Stimulated activated CD4-positive, alpha-beta T cell treated with anti-CD3 and anti-CD28 coated beads, Interleukin-2, amount 100 ng/mL, for 4 hours (primary cell): Measurements from ENCODE around the gene MARCHF10.
A peak's percentile ranks its signal among the peaks of the same experiment; 100 is the strongest.
"Not testable (repeated sequence)": the region's sequence is repeated elsewhere in the genome, so short reads cannot be mapped to it uniquely, and the experiment has no call there.

Experiments used
- DNase-seq: peaks from one replicate; pipeline ENCODE4 v3.0.0-alpha.2; 2020; ENCODE audit warnings: low read depth

The MARCHF10 gene, protein sequence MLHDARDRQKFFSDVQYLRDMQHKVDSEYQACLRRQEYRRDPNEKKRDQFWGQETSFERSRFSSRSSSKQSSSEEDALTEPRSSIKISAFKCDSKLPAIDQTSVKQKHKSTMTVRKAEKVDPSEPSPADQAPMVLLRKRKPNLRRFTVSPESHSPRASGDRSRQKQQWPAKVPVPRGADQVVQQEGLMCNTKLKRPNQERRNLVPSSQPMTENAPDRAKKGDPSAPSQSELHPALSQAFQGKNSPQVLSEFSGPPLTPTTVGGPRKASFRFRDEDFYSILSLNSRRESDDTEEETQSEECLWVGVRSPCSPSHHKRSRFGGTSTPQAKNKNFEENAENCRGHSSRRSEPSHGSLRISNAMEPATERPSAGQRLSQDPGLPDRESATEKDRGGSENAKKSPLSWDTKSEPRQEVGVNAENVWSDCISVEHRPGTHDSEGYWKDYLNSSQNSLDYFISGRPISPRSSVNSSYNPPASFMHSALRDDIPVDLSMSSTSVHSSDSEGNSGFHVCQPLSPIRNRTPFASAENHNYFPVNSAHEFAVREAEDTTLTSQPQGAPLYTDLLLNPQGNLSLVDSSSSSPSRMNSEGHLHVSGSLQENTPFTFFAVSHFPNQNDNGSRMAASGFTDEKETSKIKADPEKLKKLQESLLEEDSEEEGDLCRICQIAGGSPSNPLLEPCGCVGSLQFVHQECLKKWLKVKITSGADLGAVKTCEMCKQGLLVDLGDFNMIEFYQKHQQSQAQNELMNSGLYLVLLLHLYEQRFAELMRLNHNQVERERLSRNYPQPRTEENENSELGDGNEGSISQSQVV

DNA sequence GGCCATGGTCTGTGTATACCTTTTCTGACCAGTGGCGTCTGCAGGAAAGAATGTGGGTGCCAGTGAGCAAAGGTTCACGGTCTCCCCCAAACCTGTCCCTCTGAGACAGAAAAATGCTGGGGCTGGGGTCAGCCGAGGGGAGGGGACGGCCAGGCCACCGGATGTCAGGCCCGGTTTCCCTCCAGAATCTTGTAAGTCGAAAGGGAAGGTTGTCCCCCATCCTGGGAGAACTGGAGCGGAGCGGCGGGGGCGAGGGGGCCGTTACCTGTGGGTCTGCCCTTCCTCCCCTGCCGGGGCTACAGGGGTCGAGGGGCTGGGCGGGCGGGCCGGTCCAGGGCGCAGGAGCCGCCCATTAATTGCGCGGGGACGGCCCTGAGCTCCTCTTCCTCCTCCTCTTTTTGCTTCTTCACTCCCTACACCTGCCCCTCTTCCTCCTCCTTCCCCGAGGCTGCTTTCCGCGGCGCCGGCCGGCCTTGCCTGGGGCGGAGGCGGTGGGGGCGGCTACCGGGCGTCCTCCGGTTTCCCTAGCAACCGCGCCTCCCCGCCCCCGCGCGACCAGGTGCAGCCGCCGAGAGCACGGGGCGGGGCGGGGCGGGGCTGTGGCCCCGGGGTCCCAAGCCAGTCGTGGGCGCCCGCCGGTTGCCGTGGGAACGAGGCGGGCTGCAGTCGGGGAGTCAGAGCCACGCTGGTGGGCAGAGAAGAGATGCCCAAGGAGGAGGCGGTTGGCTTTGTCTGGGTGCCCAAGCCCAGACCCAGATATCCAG is at the start of gene MARCHF10:
Gene MARCHF10 (minus strand): TSS at position 503 of the 764 bp plus-strand sequence. CDS start 6,579 bp downstream, outside the sequence.
- peak; percentile 62 for DNase-seq

DNA sequence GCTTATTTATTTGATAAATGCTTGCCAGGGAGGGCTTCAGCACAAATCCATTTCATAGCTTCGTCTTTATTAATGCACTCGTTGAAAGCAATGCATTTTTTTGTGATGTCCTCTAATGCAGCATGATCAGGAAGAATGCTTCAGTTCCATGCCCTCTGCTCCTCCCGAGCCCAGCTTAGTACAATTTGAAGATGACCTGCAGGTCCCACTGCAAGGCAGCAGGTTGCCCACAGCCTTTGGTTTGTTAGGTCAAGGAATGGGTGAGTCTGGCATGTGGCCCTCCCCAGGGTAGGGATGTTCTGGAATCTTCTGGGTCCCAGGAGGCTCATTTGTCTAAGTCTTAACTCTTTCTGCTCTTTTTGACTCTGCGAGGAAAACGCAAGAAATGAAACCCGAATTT is 49.4 kb upstream of the MARCHF10 start:
- DNase-seq: no peak

DNA sequence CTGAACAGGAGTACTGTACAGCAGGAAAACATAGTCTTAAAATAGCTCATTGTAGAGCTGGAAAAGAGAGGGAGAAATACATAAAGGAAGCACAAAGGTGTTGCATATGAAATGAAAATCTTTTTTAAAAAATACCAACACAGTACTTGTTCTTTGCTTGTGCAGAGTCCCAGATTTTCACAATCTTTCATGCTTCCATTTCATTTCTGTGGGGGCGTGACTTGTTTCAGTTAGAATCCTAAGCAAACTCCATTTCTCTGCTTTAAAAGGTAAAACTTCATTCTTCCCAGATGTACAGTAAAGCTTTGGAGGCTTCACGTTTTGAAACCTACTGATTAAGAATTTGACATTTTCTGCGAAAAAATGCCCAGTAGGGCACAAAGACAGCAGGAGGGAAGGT is 48.5 kb upstream of the MARCHF10 start:
- no peak for DNase-seq

DNA sequence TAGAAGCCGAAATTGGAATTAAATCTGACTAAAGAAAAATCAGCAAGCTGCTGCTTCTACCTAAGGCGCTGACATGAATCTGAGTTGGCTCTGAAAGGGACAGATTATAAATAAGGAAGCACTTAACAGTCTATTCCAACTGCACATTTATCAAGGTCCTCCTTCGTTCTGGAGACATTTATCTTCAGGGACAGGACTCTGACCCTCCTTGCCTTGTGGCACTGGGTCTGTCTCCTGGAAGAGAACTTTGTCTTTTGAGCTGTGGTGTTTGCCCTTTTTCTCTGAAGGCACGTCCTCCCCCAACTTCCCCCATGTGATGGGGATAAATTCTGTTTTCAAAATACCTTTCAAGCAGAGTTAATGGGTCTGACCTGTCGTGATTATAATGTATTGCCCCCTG is 47.0 kb upstream of the MARCHF10 start:
- DNase-seq: no peak

DNA sequence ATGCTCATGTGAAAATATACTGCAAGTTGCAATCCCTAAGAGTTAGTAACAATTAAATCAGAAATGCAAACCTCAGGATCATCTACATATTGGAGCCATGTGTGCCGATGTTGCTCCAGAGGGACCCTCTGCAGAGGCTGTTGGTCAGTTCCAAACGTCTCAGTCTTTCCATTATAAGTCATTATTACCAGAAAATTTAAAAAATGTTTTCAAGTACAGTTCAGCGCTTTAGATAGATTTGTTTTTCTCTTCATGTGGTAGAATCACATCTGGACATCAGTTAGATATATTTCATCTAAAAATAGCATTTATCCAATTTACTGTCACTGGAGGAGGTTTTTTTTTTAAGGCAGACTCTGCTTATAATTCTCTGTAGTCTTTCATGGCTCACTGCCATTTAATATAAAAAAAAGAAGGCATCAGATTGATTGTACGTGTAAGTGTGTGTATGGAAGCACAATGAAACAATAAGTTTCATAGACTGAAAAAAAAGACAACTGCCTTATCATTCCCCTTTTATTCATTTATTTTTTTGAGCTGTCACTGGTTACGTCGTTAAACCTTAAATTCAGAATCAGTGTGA is 46.1 kb upstream of the MARCHF10 start:
- DNase-seq: no peak

DNA sequence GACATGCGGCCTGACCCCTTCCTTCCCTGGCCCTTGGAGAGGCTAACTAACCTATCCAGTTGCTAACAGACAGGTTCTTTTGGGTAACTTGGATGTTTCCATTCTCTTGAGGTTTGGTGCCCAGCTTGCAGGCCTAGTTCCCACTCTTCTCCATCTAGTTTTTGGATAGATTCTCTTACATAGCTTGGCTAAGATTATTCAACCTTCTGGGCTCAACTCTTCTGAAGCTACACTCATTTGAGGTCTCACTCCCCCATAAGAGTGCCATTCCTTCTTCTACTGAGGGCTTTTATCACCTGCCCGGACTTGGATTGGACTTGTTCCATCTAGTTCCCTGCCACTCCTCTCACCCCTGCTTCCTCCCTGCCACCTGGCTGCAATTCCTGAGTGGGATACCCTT is 44.1 kb upstream of the MARCHF10 start:
- no peak for DNase-seq

DNA sequence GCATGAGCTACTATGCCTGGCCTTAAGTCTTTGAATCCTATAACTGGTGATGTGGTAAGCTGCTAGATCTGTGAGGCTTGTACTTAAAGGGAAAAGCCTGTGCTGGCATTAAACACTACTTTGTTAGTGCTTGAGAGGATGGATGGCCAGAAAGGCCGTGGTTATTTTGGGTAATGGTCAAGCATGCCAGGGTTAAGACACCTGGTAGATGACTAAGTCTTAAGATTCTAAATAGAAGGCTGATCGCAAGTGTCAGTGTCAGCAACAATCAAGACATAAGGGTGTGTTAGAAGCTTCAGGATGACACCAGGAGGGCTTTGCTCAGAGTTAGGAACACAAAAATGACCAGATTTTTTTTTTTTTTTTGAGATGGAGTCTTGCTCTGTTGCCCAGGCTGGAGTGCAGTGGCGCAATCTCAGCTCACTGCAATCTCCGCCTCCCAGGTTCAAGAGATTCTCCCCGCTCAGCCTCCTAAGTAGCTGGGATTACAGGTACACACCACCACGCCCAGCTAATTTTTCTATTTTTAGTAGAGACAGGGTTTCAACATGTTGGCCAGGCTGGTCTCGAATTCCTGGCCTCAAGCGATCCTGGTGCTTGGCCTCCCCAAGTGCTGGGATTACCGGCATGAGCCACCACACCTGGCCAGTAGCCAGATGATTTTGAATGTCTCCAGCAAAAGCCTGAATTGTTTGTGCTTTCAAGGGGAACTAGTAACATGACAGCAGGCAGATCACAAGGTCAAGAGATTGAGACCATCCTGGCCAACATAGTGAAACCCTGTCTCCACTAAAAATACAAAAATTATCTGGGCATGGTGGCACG is 41.7 kb upstream of the MARCHF10 start:
- not testable (repeated sequence) for DNase-seq

DNA sequence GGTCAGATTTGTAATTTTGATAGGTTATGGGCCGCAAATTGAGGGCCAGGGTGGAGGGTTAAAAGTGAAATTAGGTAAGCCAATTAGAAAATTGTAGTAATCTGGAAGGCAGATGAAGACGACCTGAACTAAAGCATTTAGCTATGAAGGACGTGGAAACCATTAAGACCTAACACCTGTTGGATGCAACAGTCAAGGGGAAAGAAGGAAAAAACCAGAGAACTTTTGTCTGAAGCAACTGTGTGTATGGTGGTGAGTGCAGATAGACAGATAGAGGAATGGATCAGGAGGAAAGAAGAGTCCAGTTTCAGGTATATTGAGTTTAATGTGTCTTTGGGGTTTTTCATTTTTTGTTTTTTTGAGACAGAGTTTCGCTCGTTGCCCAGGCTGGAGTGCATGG is 40.2 kb upstream of the MARCHF10 start:
- no peak for DNase-seq

DNA sequence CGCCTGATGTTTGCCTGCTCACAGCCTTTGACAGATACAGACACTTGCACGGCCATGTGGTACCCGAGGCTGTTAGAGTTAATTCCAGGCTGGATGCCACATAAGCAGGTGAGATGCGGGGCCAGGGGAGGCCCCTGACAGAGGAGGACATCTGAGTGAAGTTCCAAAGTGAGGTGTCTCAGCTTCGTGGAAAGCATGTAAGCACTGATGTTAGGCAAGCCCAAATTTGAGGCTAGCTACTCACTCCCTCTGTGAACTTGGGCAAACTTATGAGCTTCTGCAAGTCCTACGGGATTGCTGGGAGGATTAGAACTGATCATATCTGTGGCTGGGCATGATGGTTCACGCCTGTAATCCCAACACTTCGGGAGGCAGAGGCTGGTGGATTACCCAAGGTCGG is 39.3 kb upstream of the MARCHF10 start:
- DNase-seq: no peak

DNA sequence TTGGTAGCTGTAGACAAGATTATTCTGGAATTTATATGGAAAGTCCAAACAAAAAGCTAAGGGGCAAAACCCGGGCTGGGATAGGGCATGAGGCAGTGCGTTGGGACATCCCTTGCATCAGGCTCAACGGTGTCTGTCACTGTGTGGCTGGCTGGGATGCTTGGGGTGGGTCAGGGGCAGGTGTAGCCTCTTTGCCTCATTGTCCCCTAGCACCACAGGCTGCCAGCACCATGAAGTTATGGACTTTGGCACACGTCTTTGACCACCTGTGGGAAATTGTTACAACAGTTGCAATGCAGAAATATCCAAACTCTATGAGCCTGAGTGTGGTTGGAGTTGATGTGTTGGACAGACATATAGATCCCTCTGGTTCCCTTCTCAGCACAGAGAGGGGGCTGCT is 32.8 kb upstream of the MARCHF10 start:
- no peak for DNase-seq

DNA sequence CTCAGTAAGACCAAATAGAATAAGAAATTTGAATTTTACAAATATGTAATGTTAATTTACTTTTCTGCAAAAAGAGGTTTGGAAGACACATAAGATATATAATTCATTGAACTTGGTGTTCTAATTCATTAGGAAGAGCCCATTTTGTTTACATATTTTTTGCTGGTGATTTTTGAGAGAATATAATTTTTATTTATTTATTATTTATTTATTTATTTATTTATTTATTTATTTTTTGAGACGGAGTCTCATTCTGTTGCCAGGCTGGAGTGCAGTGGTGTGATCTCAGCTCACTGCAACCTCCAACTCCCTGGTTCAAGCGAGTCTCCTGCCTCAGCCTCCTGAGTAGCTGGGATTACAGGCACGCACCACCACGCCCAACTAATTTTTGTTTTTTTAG is 25.7 kb upstream of the MARCHF10 start:
- not testable (repeated sequence) for DNase-seq

DNA sequence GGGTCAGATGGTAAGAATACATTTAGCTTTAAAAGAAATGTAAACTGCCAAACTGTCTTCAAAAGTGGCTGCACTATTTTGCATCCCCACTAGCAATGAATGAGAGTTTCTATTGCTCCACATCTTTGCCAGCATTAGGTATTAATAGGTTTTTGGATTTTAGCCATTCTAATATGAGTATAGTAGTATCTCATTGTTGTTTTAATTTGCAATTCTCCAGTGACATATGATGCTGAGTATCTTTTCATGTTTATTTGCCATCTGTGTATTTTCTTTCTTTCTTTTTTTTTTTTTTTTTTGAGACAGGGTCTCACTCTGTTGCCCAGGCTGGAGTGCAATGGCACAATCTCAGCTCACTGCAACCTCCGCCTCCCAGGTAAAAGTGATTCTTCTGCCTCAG is 24.3 kb upstream of the MARCHF10 start:
- no peak for DNase-seq

DNA sequence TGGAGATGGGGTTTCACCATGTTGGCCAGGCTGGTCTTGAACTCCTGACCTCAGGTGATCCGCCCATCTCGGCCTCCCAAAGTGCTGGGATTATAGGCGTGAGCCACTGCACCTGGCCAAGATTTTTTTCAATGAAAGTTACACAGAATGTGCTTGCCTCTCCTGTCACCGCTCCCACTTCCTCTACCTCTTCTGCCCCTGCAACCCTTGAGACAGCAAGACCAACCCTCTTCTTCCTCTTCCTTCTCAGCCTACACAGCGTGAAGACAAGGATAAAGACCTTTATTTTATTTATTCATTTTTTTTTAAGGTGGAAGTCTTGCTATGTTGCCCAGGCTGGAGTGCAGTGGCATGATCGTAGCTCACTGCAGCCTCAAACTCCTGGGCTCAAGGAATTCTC is 23.0 kb upstream of the MARCHF10 start:
- not testable (repeated sequence) for DNase-seq

DNA sequence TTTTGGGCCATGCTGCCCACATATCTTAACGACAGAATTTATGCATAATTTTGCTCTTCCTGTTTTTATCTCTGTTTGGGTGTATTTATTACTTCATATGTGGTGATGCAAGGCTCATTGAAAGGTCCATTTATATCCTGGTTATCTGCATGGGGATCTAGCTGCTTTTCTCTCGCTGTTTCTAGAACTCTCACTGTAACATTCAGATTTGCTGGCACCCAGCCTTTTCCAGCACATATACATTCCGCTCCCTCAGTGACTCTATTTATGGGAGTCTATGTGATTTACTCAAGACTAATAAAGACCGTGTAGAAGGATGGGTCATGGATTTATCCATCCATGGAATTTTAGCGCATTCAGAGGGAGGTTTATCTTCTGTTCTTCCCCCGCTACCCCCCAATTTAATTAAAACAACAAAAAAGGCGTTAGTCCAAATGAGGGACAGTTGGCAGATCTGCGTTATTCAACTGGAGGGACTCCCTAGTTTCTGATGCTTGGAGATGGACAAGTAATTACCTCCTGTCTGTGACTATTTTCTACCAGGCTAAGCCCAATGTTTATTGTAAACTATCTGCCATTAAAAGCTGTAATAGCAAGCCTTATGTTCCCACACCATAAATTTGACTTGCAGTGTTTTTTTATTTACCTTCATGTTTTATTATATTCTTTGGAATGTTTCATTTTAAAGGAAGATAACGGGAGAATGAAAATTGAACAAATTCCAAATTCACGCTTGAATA is 19.8 kb upstream of the MARCHF10 start:
- no peak for DNase-seq

DNA sequence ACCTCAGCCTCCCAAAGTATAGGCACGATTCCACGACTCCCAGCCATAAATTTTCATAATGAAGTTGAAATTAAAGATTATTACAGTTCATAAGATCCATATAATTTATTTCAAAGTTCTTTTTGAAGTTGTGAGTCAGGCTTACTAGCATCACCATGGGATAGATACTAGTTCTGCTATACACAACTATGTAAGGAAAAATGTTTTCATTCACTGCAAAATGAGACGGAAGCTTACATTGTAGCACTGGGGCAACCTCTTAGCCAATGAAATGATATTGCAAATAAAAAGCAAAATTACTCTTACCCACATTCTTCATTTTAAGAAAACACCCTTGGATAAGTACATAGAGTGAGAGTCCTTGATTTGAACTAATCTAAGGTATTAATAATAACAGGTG is 18.8 kb upstream of the MARCHF10 start:
- no peak for DNase-seq

DNA sequence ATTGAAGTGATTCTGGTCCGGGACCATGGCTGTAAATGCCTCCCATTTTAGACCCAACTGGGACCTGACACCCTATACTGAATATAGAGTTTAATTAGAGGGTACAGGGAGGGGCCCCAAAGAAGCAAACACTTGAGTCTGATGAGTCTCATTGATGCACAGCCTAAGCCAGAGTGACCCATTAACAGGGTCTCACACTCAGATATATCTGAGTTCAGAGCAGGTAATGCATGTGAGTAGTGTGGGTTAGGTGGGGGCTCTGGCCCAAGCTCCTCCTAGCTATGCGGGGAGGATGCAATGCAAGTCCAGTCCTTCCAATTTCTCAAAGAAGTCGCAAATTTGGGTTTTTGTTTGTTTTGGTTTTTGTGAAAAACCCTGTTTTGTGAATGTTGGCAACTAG is 17.1 kb upstream of the MARCHF10 start:
- DNase-seq: no peak

DNA sequence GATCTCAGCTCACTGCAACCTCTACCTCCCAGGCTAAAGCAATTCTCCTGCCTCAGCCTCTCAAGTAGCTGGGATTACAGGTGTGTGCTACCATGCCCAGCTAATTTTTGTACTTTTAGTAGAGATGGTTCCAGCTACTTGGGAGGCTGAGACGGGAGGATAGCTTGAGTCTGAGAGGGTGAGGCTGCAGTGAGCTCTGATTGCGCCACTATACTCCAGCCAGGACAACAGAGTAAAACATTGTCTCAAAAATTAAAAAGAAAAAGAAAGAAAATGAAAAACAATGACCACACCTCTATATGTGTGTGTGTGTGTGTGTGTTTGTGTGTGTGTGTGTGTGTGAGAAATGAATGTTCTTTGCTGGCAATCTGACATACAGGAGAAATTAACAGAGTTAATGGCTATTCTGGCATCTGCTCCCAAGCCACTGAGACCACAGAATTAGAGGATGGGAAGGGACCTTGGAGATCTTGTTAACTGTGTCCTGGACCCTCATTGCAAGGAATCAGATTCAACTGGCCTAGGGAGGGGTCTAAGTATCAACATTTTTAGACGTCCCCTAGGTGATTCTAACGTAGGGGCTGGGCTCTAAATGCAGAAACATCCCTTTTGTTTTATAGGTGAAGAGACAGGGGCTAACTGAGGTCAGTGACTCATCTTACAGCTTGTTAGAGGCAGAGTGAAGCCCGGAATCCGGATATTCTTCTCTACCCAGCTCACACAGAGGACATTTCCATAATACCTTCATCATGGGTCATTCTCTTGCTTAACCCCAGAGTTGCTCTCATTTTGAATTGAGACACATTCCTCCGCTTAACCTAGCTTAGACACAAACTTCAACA is 16.4 kb upstream of the MARCHF10 start:
- DNase-seq: no peak

DNA sequence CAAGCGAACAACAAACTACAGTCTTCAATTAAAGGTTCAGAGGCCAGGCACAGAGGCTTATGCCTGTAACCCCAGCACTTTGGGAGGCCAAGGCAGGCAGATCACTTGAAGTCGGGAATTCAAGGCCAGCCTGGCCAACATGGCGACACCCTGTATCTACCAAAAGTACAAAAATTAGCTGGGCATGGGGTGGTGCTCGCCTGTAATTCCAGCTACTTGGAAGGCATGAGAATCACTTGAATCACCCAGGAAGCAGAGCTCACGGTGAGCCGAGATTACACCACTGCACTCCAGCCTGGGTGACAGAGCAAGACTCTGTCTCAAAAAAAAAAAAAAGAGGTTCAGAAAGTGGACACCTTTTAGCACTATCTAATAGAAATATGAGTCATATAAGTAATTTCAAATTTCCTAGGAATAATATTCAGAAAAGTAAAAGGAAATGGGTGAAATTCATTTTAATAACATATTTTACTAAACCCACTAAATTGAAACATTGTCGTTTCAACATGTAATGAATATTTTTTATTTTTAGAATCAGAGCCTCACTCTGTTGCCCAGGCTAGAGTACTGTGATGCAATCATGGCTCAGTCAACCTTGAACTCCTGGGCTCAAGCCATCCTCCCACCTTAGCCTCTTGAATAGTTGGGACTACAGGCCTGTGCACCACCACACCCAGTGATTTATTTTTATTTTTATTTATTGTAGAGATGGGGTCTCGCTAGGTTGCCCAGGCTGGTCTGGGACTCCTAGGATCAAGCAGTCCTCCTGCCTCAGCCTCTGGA is 15.2 kb upstream of the MARCHF10 start:
- no peak for DNase-seq
